ENCODE results near the gene ZMIZ1.
A peak's percentile ranks its signal among the peaks of the same experiment; 100 is the strongest.

ZMIZ1 gene

DNA sequence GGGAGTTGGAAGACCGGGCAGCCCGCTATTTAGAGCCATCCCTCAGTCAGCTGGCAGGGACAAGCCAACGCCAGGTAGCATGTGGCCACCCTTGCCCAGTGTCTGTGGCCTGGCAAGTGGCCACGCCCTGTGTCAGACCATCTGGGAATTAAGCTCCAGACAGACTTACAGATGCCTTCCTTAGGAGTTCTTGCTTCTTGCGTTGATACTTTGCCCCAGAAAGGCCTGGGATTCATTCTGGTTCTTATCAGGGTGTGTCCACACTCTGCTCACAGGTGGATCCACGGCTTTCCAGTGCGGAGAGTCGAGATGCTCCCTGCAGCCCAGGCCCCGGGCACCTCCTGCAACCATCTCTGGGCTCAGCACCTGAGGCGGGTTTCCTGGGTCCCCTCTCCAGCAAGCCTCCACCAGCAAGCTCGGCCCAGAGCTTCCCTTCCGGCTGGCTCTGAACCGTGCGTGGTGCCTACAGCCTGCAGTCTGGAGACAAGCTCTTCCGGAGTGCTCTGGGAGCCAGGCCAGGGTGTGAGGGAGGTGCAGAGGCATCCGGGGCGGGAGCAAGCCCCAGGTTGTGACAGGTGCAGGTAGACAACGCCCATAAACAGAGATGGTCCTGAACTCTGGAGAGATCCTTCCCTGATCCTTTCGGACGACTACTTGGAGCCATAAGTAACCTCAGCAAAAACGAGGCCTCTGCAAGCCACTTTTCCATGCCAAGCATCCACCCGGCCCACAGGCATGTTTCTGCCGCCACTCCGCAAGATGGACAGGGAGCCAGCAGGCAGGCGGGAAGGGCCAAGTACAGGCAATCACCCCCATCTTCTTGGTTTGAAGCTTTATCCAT lies 246.2 kb downstream of the ZMIZ1 start:
- DNase-seq (ENCODE audit: low read depth in 1 of 2, low spot score in 1 of 2) = no peak

- DNase-seq (ENCODE audit: low read depth in 1 of 2, low spot score in 1 of 2) = no peak
Observed at GRCh38 chr10:79315602-79315920, 246.8 kb downstream of the ZMIZ1 start.

GRCh38 chr10:79316671-79317431 lies 248.1 kb downstream of the ZMIZ1 start:
- no peak for DNase-seq (ENCODE audit: low read depth in 1 of 2, low spot score in 1 of 2)

DNA sequence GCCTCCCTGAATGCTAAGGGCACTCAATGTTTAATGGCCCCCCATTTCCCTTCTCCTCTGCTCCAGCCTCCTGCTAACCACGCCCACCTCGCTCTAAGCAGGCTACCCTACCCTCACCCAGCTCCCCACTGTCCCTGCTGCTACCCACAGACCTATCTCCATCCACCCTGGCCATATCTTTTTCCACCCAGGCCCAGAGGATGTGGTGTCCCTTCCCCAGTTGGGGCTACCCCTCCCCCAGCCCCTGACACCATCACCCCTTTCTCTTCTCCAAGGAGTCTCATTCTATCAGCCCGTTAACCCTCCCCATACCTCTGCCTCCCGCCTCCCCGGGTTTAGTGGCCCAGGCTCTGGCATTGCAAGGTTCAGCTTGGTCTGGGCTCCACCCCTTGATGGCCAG lies 249.6 kb downstream of the ZMIZ1 start:
- no peak for DNase-seq (ENCODE audit: low read depth in 1 of 2, low spot score in 1 of 2)

GRCh38 chr10:79319115-79319771 lies 250.5 kb downstream of the ZMIZ1 start:
- no peak for DNase-seq (ENCODE audit: low read depth in 1 of 2, low spot score in 1 of 2)

DNA sequence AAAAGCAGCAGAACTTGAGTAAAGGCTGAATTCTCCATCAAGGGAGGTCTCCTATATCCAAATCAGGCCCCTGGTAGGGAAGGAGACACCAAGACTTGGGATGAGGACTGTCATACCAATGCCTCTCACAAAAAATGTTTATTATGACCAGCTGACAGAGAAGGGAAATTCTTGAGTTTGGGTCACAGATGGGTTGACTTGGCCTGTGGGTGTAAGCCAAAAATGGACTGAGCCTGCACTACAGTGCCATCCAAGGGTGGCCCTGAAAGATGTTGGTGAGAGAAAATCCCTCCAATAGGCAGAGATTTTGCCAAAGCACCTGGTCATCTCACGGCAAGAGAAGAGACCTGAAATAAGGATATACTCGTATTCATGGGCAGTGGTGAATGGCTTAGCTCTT lies 251.6 kb downstream of the ZMIZ1 start:
- no peak for DNase-seq (ENCODE audit: low read depth in 1 of 2, low spot score in 1 of 2)

DNA sequence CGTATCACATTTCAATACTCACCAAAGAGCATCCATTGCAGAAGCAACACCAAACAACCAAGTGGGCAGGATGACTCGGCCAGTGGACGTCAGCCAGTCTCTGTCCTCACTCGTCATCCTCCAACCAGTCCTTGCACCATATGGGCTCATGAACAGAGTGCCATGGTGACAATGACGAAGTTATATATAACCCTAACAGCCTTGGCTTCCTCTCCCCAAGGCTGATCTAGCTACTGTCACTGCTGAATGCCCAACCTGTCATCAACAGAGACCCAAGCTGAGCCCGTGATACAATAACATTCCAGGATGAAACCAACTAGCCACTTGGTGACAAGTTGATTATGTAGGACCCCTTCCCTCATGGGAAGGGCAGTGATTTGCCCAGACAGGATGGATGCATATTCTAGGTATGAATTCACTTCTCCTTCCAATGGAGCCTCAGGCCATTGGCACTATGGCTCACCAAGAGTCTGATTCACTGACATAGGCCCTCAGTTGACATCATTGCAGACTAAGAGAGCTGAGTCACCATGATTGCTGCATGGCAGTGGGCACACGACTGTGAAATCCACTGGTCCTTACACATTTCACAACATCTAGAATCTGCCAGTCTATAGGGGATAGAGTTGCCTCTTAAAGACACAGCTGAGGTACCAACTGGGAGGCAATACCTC lies 252.2 kb downstream of the ZMIZ1 start:
- no peak for DNase-seq (ENCODE audit: low read depth in 1 of 2, low spot score in 1 of 2)

DNA sequence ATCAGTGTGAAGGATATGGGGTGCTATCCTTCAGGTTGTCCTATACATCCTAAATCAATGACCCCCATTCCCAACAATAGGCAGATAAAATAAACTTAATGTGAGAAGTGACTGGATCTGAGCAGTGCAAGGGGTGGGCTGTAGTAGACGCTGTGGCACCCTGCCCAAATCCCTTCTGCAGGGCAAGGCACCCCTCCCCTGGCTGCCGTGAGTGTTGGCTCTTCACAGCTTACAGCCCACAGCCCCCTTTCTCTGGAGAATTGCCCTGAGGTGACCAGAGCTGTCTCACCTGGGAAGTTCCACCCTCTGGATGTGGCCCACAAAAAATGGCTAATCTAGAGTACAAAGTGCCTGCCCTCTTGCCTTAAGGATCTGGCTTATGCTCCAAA lies 252.7 kb downstream of the ZMIZ1 start:
- no peak for DNase-seq (ENCODE audit: low read depth in 1 of 2, low spot score in 1 of 2)

DNA sequence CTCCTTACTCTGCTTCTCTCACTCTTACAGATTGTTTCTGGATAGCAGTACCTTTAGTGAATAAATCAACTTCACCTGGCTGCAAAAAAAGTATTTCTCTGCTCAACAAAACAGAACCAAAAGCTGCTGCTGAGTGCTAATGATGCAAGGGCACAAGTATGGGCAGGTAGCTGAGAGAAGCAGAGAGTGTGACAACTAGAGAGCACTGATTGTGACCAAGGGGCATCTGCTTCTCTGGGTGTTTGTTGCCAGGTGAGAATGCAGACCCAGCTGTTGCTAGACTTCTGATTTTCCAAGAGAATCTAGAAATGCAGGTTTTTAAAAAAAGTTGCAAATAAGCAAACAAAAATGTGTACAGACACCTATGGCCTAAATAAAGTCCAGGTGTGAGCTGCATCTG lies 253.2 kb downstream of the ZMIZ1 start:
- DNase-seq (ENCODE audit: low read depth in 1 of 2, low spot score in 1 of 2) = no peak

- DNase-seq (ENCODE audit: low read depth in 1 of 2, low spot score in 1 of 2) = peak; percentile 42 to 61
Observed at GRCh38 chr10:79322616-79323543, 254.1 kb downstream of the ZMIZ1 start.

DNA sequence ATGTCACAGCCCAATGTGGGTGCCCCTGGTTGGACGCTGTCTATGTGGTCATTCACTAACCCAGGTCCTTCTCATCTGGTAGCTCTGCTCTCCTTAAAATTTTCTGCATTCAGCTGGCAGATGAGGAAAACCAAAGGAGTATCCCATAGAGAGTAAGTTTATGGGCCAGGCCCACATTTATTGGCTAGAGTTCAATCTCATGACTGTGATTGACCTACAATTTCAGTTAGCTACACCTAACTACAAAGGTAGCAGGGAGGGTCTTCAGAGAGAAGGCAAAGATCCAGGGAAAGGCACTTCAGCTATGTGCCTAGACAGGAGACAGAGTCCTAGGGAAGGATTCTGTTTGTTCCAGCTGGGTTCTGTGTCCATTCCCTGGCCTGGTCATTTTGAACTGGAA lies 254.8 kb downstream of the ZMIZ1 start:
- no peak for DNase-seq (ENCODE audit: low read depth in 1 of 2, low spot score in 1 of 2)

DNA sequence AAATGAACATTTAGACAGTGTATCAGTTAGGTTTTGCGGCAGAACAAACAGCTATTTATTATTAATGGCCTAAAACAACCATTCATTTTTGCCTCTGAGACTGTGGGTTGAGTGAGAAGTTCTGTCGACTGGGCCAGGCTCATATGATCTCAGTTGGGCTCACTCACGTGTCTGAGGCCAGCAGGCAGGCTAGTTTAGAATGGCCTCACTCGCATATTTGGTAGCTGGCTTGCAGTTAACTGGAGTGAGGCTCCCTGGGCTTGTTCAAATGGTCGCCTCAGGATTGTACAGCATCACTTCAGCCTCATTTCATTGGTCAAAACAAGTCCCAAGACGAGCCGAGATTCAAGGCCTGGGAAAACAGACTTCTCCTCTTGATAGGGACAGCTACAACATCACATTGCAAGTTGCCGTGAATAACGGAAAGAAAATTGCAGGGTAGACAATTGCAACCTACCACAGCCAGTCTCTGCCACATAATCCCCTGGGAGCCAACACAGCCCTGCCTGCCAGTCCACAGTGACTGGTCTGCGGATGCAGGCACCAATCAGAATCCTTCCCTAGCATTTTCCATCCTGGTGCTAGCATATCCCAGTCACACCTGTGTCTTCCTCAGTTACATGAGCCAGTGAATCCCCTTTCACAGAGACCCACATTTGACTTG lies 255.4 kb downstream of the ZMIZ1 start:
- DNase-seq (ENCODE audit: low read depth in 1 of 2, low spot score in 1 of 2) = no peak

DNA sequence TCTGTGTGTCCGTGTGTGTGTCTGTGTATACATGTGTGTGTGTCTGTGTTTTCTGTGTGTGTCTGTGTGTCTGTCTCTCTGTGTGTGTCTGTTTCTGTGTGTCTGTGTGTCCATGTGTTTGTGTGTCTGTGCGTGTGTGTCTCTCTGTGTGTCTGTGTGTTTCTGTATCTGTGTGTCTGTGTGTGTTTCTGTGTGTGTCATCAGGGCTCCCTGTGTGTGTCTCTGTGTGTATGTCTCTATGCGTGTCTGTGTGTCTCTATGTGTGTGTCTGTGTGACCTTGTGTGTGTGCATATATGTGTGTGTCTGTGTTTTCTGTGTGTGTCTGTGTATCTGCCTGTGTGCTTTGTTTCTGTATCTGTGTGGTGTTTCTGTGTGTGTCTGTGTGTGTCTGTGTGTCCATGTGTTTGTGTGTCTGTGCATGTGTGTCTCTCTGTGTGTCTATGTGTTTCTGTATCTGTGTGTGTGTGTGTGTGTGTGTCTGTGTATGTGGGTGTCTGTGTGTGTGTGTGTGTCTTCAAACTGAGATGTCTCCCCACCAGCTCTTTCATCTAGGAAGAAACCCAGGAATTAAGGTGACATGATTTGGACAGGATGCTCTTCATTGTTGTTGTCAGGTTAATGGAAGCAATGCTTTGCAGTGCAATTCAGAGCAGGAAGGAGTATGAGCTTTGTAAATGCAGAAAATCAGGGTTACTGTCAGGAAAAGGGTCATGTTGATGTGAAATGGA lies 257.8 kb downstream of the ZMIZ1 start:
- DNase-seq (ENCODE audit: low read depth in 1 of 2, low spot score in 1 of 2) = no peak

- DNase-seq (ENCODE audit: low read depth in 1 of 2, low spot score in 1 of 2) = no peak
Observed at GRCh38 chr10:79327090-79327457, 258.3 kb downstream of the ZMIZ1 start.

DNA sequence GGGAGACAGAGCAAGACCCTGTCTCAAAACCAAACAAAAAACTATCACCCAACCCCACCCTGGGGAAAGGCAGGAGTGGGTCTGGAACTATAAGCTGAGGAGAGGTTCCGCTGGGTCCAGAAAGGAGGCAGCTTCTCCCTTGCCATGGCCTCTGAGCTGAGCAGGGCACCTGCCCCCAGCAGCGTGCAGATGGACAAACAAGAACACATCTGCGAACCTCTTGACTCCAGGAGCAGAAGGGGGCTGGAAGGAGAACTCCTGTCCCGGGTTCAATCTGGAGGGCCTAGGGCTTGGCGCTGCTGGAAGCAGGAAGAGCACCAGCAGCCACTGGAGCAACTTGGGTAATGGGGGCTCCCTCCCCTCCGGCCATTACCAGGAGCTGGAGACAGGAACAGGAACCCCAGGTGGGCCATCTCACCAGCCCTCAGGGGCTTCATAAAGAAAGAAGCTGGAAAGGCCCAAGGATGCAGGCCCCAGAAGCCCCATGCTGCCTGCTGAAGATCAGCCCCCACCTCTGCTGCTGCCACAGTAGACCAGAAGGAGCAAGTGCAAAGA lies 259.5 kb downstream of the ZMIZ1 start:
- DNase-seq (ENCODE audit: low read depth in 1 of 2, low spot score in 1 of 2) = no peak

DNA sequence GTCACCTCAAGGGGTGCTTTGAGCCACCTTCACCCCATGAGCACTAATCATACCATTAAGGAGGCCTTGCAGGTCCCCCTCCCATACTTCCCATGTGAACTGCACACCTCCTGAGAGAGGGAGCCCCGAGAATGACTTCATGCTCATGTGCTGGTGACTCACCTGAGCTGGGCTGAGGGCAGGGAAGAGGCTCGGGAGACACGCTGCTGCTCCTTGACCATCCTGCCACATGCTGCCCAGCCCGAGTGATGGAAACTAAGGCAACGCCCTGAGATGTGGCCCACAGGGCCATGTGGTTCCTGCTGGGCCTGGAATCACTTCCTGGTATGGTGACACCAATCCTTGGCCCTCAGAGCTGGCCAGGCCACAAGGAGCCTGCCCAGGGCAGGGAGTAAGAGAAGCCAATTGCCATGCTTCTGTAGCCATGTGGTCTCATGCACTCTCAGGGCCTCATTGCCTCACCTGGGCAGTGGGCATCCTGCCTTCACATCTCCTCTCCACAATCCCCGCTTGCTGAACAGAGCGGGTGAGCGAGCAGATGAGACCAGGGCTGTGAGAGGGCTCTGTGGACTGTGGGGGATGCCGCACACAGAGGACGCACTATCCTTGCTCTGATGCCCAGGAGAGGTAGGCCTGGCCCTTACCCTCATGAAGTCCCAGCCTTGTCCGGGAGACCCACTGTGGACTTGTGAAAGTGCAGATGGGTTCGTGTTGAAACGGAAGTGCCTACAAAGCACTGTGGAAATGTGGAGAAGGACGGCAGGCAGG lies 260.2 kb downstream of the ZMIZ1 start:
- DNase-seq (ENCODE audit: low read depth in 1 of 2, low spot score in 1 of 2) = no peak

- no peak for DNase-seq (ENCODE audit: low read depth in 1 of 2, low spot score in 1 of 2)
Observed at GRCh38 chr10:79329529-79329928, 260.8 kb downstream of the ZMIZ1 start.

DNA sequence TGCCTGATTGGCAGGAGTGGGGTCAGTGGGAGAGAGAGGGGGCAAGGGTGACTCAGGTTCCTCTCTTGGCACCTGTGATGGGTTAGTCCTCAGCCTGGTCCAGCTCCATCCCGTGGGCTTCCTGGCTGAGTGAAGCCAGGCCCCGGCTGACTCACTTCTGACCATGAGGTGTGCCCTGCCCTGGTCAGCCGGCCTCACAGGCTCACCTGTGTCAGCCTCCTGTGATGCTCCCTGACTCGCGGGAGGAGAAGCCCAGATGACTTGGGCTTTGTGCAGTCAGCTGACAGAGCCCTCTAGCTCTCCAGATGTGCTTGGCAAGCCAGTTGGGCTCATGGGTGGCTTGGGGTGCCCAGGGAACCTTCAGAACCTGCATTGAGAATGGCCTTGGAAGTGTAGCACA lies 262.5 kb downstream of the ZMIZ1 start:
- no peak for DNase-seq (ENCODE audit: low read depth in 1 of 2, low spot score in 1 of 2)
